ENCODE data around the gene CCDC40.

The CCDC40 gene

DNA sequence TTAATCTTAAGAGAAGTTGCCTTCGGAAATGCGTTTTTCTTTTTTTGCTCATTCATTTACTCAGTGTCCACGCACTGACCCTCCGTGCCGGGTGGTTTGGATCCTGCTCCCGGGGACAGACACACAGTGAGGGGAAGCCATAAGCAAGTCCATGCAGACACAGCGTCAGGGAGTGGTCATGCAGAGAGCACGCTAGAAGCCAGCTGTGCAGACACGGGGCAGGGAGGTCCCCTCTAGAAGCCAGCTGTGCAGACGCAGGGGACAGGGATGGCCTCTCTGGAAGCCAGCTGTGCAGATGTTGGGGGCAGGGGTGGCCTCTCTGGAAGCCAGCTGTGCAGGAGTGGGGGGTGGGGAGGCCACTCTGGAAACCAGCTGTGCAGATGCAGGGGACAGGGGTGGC lies 69.7 kb downstream of the CCDC40 start:
- H3K4me3 ChIP-seq (ENCODE audit: low read depth, low read length): no peak overlapping the region
- DNase-seq (ENCODE audit: low read depth): no peak
- TF ChIP-seq, protein P1, sequence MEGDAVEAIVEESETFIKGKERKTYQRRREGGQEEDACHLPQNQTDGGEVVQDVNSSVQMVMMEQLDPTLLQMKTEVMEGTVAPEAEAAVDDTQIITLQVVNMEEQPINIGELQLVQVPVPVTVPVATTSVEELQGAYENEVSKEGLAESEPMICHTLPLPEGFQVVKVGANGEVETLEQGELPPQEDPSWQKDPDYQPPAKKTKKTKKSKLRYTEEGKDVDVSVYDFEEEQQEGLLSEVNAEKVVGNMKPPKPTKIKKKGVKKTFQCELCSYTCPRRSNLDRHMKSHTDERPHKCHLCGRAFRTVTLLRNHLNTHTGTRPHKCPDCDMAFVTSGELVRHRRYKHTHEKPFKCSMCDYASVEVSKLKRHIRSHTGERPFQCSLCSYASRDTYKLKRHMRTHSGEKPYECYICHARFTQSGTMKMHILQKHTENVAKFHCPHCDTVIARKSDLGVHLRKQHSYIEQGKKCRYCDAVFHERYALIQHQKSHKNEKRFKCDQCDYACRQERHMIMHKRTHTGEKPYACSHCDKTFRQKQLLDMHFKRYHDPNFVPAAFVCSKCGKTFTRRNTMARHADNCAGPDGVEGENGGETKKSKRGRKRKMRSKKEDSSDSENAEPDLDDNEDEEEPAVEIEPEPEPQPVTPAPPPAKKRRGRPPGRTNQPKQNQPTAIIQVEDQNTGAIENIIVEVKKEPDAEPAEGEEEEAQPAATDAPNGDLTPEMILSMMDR (IDR thresholded peaks at IDR 0.05; ENCODE audit: low read depth, low read length, missing control alignments): no peak
- in situ Hi-C loops (cut with HindIII; ENCODE audit: low sequenced_read_pairs): no loop called here

DNA sequence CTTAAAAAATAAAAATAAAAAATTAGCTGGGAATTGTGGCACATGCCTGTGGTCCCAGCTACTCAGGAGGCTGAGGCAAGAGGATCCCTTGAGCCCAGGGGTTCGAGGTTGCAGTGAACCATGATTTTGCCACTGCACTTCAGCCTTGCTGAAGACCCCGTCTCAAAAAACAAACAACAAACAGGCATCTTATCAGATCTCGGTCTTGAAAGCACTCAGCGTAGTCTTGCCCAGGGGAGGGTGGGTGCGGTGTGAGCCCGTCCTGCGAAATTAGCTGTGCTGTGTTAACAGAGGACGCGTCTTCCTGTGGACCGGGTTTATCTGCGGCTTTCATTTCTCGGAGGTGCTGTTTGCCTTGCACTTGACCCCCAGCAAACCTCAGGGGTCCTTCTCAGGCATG lies 70.3 kb downstream of the CCDC40 start:
- in situ Hi-C loops (cut with HindIII; ENCODE audit: low sequenced_read_pairs): no loop called here
- TF ChIP-seq, protein P1 (IDR thresholded peaks at IDR 0.05; ENCODE audit: low read depth, low read length, missing control alignments): no peak
- no peak overlapping the region for H3K4me3 ChIP-seq (ENCODE audit: low read depth, low read length)
- no peak for DNase-seq (ENCODE audit: low read depth)

DNA sequence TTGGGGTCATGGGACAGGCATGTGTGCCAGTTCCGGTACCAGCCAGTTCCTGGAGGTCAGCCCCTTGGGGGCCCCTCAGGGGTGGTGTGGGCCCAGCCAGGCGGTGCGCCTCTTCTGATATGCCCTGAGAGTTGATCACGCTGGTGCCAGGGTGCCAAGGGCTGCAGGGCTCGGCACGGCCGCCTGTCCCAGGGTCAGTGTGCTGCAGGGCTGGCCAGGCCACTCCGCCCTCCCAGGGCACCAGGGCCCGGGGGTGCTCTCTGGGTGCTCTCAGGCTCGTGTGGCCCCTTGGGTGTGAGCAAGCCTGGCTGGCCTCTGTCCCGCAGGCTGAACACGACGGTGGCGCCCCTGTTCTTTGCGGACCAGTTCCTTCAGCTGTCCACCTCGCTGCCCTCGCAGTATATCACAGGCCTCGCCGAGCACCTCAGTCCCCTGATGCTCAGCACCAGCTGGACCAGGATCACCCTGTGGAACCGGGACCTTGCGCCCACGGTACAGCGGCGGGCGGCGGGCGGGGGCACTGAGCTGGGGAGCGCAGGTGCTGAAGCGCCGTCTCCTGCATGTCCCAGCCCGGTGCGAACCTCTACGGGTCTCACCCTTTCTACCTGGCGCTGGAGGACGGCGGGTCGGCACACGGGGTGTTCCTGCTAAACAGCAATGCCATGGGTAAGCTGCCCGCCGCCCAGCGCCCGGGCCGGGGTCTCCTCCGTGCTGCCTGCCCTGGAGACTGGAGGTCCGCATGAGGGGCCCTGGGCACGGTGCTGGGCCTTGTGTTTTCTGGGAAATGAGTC lies 71.0 kb downstream of the CCDC40 start:
- TF ChIP-seq, protein P1 (IDR thresholded peaks at IDR 0.05; ENCODE audit: low read depth, low read length, missing control alignments): no peak
- DNase-seq (ENCODE audit: low read depth): no peak
- in situ Hi-C loops (cut with HindIII; ENCODE audit: low sequenced_read_pairs): no loop called here
- no peak overlapping the region for H3K4me3 ChIP-seq (ENCODE audit: low read depth, low read length)

DNA sequence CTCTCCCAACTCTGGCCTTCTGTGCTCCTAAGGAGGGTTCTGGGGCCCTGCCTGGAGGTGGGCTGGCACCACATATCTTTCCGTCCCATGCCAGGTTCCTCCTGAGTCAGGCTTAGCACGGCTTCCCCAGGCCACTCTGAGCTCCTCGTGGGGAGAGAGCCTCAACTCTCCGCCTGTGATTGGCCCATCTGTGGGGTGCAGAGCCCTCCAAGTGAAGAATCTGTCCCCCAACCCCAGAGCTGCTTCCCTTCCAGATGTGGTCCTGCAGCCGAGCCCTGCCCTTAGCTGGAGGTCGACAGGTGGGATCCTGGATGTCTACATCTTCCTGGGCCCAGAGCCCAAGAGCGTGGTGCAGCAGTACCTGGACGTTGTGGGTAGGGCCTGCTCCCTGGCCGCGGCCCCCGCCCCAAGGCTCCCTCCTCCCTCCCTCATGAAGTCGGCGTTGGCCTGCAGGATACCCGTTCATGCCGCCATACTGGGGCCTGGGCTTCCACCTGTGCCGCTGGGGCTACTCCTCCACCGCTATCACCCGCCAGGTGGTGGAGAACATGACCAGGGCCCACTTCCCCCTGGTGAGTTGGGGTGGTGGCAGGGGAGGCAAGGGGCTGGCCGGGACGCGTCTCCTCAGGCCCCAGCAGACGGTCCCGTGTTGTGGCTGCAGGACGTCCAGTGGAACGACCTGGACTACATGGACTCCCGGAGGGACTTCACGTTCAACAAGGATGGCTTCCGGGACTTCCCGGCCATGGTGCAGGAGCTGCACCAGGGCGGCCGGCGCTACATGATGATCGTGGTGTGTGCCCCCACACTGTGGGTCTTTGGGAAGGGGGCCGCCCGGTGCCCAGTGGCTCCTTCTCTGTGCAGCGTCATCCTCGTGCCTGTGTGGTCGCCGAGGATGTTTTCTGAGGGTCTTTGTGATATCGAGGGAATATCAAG lies 71.9 kb downstream of the CCDC40 start:
- no peak for DNase-seq (ENCODE audit: low read depth)
- in situ Hi-C loops (cut with HindIII; ENCODE audit: low sequenced_read_pairs): no loop called here
- TF ChIP-seq, protein P1 (IDR thresholded peaks at IDR 0.05; ENCODE audit: low read depth, low read length, missing control alignments): no peak
- no peak overlapping the region for H3K4me3 ChIP-seq (ENCODE audit: low read depth, low read length)

DNA sequence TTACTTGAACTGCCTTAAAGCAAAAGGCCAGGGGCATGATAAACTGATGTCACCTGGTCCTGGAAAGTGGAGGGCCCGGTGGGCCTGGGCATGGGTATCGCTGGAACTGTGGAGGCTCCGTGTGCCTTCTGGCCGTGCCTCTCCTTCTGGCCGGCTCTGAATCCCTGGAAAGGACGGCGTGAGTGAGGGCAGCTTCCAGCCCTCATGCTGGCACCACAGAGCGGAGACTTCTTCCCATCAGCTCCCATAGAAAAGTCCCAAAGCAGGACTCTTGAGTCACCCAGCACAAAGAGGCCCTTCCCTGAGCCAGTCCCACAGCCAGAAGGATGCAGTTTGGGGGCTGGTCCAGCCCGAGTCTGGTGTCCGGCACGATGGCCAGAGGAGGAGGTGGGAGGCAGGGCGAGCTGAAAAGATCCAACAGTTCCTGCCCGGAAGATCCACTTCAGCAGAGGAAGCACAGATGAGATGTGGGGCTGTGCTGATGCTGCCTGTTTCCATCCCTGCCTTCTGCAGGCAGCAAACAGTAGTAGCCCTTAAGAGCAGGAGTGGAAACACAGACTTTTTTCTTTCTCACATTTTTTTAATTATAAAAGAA lies 72.7 kb downstream of the CCDC40 start:
- H3K4me3 ChIP-seq (ENCODE audit: low read depth, low read length): no peak overlapping the region
- no peak for DNase-seq (ENCODE audit: low read depth)
- in situ Hi-C loops (cut with HindIII; ENCODE audit: low sequenced_read_pairs): no loop called here
- TF ChIP-seq, protein P1 (IDR thresholded peaks at IDR 0.05; ENCODE audit: low read depth, low read length, missing control alignments): no peak

DNA sequence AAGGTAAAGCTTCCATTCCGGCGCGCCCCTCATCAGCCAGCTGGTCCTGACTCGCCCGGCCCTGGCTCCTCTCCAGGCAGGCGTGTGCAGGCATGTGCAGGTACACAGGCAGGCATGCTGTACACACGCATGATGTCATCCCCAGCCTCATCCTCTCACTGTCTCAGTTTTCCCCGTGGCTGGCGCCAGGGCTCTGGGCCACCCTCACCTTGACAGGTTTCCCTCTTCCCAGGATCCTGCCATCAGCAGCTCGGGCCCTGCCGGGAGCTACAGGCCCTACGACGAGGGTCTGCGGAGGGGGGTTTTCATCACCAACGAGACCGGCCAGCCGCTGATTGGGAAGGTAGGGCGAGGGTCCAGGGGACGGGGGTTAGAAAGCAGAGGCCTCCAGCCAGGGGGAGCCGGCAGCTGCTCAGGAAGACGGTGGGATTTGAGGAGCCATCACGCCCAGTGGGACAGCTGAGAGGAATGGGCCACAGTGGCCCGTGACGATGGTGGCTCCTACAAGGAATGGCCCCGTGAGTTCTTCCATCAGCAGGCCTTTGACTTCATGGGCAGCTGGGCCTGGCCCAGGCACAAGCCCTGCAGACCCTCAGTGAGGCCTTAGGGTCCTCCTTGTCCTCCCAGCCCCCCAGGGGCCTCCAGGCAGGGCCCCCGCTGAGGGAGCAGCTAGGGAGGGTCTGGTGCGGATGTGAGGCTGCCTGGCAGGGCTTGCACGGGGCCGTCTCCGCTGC lies 73.4 kb downstream of the CCDC40 start:
- TF ChIP-seq, protein P1 (IDR thresholded peaks at IDR 0.05; ENCODE audit: low read depth, low read length, missing control alignments): no peak
- no peak for DNase-seq (ENCODE audit: low read depth)
- in situ Hi-C loops (cut with HindIII; ENCODE audit: low sequenced_read_pairs): no loop called here
- H3K4me3 ChIP-seq (ENCODE audit: low read depth, low read length): no peak overlapping the region

All from astrocyte of the cerebellum (primary cell).